ENCODE data around the gene HDC.

Gene HDC

DNA sequence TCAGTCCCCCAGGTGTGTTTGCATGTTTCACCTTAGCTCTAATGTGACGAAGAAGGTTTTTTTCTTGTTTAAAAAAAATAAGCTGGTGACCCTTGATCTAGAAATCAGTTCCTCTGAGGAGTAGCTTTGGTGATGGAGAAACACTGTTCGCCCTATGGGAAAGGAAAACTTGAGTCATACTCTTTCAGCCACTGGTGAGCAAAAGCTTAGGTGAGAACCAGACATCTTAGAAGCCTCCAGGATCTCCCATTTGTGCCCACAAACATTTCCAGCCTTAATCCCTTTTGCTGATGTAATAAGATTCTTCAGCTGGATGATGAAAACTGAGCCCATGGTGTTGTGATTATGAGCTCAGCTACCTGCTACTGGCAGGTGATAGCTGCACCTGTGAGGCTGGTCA lies 45.7 kb downstream of the HDC start:
- no peak overlapping the region for H3K4me3 ChIP-seq (ENCODE audit: low read depth, low read length)
- TF ChIP-seq, protein P1, sequence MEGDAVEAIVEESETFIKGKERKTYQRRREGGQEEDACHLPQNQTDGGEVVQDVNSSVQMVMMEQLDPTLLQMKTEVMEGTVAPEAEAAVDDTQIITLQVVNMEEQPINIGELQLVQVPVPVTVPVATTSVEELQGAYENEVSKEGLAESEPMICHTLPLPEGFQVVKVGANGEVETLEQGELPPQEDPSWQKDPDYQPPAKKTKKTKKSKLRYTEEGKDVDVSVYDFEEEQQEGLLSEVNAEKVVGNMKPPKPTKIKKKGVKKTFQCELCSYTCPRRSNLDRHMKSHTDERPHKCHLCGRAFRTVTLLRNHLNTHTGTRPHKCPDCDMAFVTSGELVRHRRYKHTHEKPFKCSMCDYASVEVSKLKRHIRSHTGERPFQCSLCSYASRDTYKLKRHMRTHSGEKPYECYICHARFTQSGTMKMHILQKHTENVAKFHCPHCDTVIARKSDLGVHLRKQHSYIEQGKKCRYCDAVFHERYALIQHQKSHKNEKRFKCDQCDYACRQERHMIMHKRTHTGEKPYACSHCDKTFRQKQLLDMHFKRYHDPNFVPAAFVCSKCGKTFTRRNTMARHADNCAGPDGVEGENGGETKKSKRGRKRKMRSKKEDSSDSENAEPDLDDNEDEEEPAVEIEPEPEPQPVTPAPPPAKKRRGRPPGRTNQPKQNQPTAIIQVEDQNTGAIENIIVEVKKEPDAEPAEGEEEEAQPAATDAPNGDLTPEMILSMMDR (IDR thresholded peaks at IDR 0.05; ENCODE audit: borderline replicate concordance, insufficient read depth, low read depth, low read length), result no peak

DNA sequence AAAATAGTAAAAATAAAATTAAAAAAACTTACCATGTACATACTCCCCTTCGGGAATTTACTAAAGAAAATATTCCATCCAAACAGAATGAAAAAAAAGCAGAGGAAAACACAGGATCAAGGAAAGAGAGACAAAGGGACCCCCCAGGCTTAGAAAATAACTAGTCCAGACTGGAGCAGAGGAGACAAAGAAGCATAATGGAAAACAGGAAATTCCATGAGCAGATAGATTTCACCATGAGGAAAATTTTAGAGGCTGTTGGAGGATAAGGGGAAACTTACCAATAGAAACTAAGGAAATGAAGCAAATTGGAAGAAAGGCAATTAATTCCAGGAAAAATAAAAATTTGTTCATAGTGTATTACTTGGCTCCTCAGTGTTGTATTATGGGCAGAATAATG lies 46.8 kb downstream of the HDC start:
- no peak overlapping the region for H3K4me3 ChIP-seq (ENCODE audit: low read depth, low read length)
- TF ChIP-seq, protein P1 (IDR thresholded peaks at IDR 0.05; ENCODE audit: borderline replicate concordance, insufficient read depth, low read depth, low read length), result no peak

DNA sequence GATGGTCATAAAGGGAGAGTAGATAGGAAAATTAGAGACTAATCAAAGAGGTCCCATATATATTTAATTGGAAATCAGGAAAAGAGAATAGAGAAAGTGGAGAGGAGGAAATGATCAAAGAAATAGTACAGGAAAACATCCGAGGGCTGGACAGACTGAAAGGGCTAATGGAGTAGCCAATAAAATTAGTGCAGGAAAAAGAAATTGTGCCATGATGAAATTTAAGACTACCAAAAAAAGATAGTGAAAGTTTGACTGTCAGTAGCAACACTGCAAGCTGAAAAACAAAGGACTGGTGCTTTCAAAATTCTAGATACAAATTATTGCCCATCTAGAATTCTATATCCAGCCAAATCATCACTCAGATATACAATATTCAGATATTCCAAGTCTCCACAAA lies 47.2 kb downstream of the HDC start:
- TF ChIP-seq, protein P1 (IDR thresholded peaks at IDR 0.05; ENCODE audit: borderline replicate concordance, insufficient read depth, low read depth, low read length), result no peak
- H3K4me3 ChIP-seq (ENCODE audit: low read depth, low read length), result no peak overlapping the region

DNA sequence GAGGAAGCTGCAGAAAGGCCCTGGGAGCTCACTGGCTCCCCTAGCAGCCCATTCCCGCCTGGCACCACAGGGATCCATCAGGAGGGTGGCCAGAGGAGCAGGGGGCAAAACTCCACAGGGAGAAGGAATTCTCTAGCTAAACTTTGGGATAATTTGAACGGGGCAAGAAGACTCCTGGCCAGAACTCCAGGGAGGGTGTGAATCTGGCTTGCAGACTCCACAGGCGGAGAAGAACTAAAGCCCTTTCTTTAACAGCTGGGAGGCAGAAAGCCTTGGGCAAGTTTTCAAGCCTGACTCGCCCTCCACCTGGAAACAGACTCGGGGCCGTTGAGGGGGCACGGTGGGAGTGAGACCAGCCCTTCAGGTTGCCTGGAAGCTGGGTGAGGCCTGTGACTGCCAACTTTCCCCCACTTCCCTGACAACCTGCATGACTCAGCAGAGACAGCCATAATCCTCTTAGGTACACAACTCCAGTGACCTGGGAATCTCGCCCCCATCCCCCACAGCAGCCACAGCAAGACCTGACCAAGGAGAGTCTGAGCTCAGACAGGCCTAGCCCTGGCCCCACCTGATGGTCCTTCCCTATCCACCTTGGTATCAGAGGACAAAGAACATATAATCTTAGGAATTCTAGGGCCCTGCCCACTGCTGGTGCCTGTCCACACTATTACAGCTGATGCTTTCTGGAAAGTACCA lies 54.9 kb downstream of the HDC start:
- no peak overlapping the region for H3K4me3 ChIP-seq (ENCODE audit: low read depth, low read length)

DNA sequence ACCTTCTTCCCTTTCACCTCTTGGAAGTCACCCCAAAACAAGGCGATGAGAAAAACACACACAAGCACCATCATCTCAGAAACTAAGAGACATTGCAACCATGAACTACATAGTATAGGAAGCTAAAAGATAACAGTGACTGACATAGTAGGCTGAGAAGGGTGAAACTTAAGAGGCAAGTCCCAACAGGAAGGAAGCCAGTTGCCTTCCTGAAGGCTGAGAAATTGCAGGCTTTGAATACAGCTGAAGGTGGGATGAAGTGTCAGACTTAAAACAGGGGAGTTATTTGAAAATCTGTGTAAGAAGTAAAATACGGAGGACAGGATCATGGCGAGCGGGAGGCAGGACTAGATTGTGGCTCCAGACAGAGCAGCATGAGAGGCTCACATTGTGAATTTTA lies 55.7 kb downstream of the HDC start:
- TF ChIP-seq, protein P1 (IDR thresholded peaks at IDR 0.05; ENCODE audit: borderline replicate concordance, insufficient read depth, low read depth, low read length), result no peak
- no peak overlapping the region for H3K4me3 ChIP-seq (ENCODE audit: low read depth, low read length)

More for the DNA sequence above, 54.9 kb downstream of the HDC start:
- TF ChIP-seq, protein P1 (IDR thresholded peaks at IDR 0.05; ENCODE audit: borderline replicate concordance, insufficient read depth, low read depth, low read length), result no peak

DNA sequence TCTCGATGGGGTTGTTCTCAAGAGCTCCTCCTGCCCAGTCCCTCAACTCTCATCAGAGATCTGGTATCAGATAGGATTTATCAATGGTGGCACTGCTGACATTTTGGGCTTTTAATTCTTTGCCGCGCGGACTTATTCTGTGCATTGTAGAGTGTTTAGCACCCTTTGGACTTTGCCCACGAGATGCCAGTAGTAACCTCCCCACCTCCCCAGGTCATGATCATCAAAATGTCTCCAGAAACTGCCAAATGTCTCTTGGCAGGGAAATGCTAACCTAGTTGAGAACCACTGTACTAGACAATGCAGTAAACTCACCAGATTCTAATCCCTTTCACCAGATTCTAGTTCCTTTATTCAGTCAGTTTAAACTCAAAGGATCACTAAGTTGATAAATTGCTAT lies 59.5 kb downstream of the HDC start:
- H3K4me3 ChIP-seq (ENCODE audit: low read depth, low read length), result no peak overlapping the region
- TF ChIP-seq, protein P1 (IDR thresholded peaks at IDR 0.05; ENCODE audit: borderline replicate concordance, insufficient read depth, low read depth, low read length), result no peak

DNA sequence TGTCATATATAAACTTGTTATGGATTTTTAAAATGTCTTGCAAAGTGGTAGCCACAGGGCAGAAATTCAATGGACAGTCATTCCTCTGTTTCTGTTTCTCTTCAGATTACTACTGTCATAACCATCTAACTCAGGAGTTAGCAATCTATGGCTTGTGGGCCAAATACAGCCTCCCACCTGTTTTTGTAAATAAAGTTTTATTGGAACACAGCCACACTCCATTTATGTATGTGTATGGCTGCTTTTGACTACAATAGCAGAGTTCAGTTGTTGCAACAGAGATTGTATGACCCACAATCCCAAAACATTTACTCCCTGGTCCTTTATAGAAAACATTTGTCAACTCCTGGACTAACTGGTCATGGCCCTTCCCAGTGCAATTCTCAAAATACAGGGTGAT lies 63.5 kb downstream of the HDC start:
- TF ChIP-seq, protein P1 (IDR thresholded peaks at IDR 0.05; ENCODE audit: borderline replicate concordance, insufficient read depth, low read depth, low read length), result no peak
- H3K4me3 ChIP-seq (ENCODE audit: low read depth, low read length), result no peak overlapping the region

Measured in GM12875 (cell line).